ENCODE results near the gene GGA1. TPM values are rescaled to one million over a fixed set of nuclear protein-coding genes. Genes with fewer than 3 reads are reported as not detected.

The GGA1 gene
- total and polyA plus RNA-seq, 9 of the 15 experiments (the other 6 are each of a cell fraction or from before 2014, with no cell fraction given), result 1.5 to 69.5 (median 31.6) TPM

DNA sequence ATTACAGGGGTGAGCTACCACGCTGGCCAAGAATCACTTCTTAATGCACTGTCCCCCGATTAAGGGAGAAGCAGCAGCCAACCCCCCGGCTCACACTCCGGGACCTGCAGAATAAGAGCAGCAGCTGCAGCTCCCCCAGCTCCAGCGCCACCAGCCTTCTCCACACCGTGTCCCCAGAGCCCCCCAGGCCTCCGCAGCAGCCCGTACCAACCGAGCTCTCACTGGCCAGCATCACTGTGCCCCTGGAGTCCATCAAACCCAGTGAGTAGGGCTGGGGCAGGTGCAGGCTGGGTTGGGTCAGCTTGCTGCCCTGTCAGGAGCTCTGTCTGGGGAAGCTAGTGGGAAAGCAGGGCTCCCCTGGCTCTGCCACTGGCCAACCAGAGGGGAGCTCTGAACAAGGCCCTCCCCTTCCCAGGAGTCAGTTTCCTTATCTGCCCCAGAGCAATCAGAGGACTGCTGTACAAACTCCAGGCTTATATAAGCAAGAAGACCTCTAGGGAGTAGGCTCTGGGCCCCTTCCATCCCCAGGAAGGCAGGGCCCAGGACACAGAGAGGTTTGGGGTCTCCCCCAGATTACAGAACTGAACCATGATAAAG is 22.3 kb downstream of the GGA1 start:
- no peak overlapping the region for H3K4me2 ChIP-seq (ENCODE audit: insufficient read depth, low read length)
- peaks cover 30 to 64% of the 10 kb centered on the region in 2 experiments for H3K4me1 ChIP-seq (replicated peaks in 1 of 2; ENCODE audit: control insufficient read depth in 2 of 2, insufficient read depth in 2 of 2, low read length in 2 of 2)
- H3K4me3 ChIP-seq, result no peak overlapping the region
- H2AFZ ChIP-seq (ENCODE audit: low read depth, low read length), result no peak overlapping the region
- BruUV-seq (replicated peaks), result no TSS peak
- no peak overlapping the region for H3K27ac ChIP-seq (ENCODE audit: extremely low read depth, low read depth, low read length)
- no peaks in the 10 kb centered on the region for H3K9me1 ChIP-seq (ENCODE audit: control insufficient read depth, insufficient read depth, low read length)
- no peaks in the 10 kb centered on the region for H4K20me1 ChIP-seq (replicated peaks; ENCODE audit: control insufficient read depth, insufficient read depth, low read length)
- H3K9ac ChIP-seq (ENCODE audit: insufficient read depth in 1 of 2, low read depth in 2 of 2, low read length in 2 of 2), result peak overlapping the region in 1 of 2 experiments; percentile 77; a peak in 2 of 4 replicates
- FAIRE-seq (peak; percentile 78), ATAC-seq (peak; percentile 31), DNase-seq (ENCODE audit: extremely low read depth in 1 of 4, low spot score in 3 of 4) (peak; percentile 50 to 65 (median 56))
- WGBS (ENCODE audit: insufficient coverage, low coverage, missing lambda C conversion rate), result 98% methylated on average over 7 of the region's 9 CpGs
- H3K36me3 ChIP-seq (ENCODE audit: control insufficient read depth, insufficient read depth, low read length), result peaks cover 38% of the 10 kb centered on the region; the same call in 2 of the 3 replicates
- H3K9me3 ChIP-seq (replicated peaks; ENCODE audit: control insufficient read depth, insufficient read depth, low read depth, low read length), result no peaks in the 10 kb centered on the region
- no peaks in the 10 kb centered on the region for H3K27me3 ChIP-seq (ENCODE audit: control insufficient read depth in 2 of 2, insufficient read depth in 2 of 2, low read length in 2 of 2)
- in situ Hi-C loops (cut with MboI) (no loop called here), intact Hi-C loops (cut with micrococcal nuclease) (no loop called here)
- CTCF ChIA-PET (ENCODE audit: low intra/inter-chr PET ratio), result no interaction called here
- POLR2A ChIA-PET, result interaction anchor here (0.7 to 1.6 kb wide), 6 partner anchors 9 to 76 kb away, joined by 3 to 5 read pairs (median 4); partner anchors contain the start of gene LGALS1
- H3K79me2 ChIP-seq (ENCODE audit: control insufficient read depth, insufficient read depth, low read length), result no peaks in the 10 kb centered on the region
- no peak for TF ChIP-seq ZNF512 (tag; IDR thresholded peaks at IDR 0.05)
- TF ChIP-seq HINFP (tag; conservative IDR thresholded peaks at IDR 0.05; ENCODE audit: low read depth), result no peak
- TF ChIP-seq GATAD2B (IDR thresholded peaks at IDR 0.05; ENCODE audit: borderline replicate concordance), result no peak
- TF ChIP-seq CBFA2T2 (conservative IDR thresholded peaks at IDR 0.05), result no peak
- TF ChIP-seq NFXL1 (CRISPR knock-in tag; IDR thresholded peaks at IDR 0.05), result no peak
- TF ChIP-seq PBX2 (CRISPR knock-in tag; IDR thresholded peaks at IDR 0.05; ENCODE audit: low read depth), result no peak
- TF ChIP-seq PBX2 (tag; conservative IDR thresholded peaks at IDR 0.05; ENCODE audit: low read depth), result no peak
- TF ChIP-seq HDAC6 (IDR thresholded peaks at IDR 0.05; ENCODE audit: low read depth, low read length), result no peak
- TF ChIP-seq ZNF449 (CRISPR knock-in tag; IDR thresholded peaks at IDR 0.05), result no peak
- no peak for TF ChIP-seq ZZZ3 (IDR thresholded peaks at IDR 0.05)

Data from K562 (cell line).